Right cardiac atrium (tissue), 5 donors: ENCODE results near the gene FBLN5. TPM values are rescaled to one million over a fixed set of nuclear protein-coding genes. Genes with fewer than 3 reads are reported as not detected.
"Not testable (repeated sequence)": the region's sequence is repeated elsewhere in the genome, so short reads cannot be mapped to it uniquely, and the experiment has no call there.

Experiments
- ATAC-seq, 2 donors: fragments of 200-7000 bp; cut with Tn5 transposase; one replicate each; pipeline versions ENCODE4 v1.8.0 to v1.9.1; 2020; ENCODE audit warnings: moderate library complexity in 2 of 2, mild to moderate bottlenecking in 1 of 2
- DNase-seq, 3 donors: peaks; one replicate each; pipeline ENCODE4 v3.0.0-alpha.2; 2020
- H3K27ac ChIP-seq: one replicate; pipeline ENCODE4 v1.5.1; 2013; ENCODE audit warnings: mild to moderate bottlenecking, low read length, control low read depth, moderate library complexity
- H3K27me3 ChIP-seq: one replicate; pipeline ENCODE4 v1.6.1; 2013; ENCODE audit not compliant: control insufficient read depth, insufficient read depth
- H3K4me1 ChIP-seq: one replicate; pipeline ENCODE4 v1.6.1; 2013; ENCODE audit warnings: low read length; ENCODE audit not compliant: control insufficient read depth, insufficient read depth
- H3K4me3 ChIP-seq: one replicate; pipeline ENCODE4 v1.5.1; 2013; ENCODE audit warnings: low read length, control low read depth
- H3K9me3 ChIP-seq: one replicate; pipeline ENCODE4 v1.6.1; 2013; ENCODE audit warnings: low read length; ENCODE audit not compliant: control insufficient read depth
- WGBS: extraction: QIAGEN DNeasy Blood & Tissue Kit; methylation state at CpG from one replicate; pipeline ENCODE4 v1.1.7; 2013; 5-methylcytosine and 5-hydroxymethylcytosine counted together
- intact Hi-C, 4 donors: fragments of 100-400 bp; cut with DNase I; formaldehyde crosslinking; loops; one replicate each; pipeline versions ENCODE4 v1.11.0 to v1.14.0; 2022 to 2023
- polyA plus RNA-seq: library from polyadenylated mRNA; stranded (reverse); fragments of 200-250 nt; gene quantifications from one replicate; pipeline ENCODE4 v1.2.3, GENCODE V29; 2013
- total RNA-seq, 4 donors: library from RNA; stranded (reverse); fragmentation: NEBNext Ultra II Directional; extraction: Animal tissue kit (Norgen Biotek cat#: 25700); gene quantifications; one replicate each; pipeline ENCODE4 v1.2.1, GENCODE V29; 2021
- donor health status: healthy with polysubstance abuse.
- donor health status: DM: no; HTN: yes; CAD: no.
- donor health status: DM: no; HTN: no; CAD: no.
- donor health status: DM: no; HTN: yes; CAD: no; lungs with severe emphysema.
- donor health status: DM: yes; HTN: yes; CAD: no.

Gene FBLN5
- total and polyA plus RNA-seq, 5 donors, result 99.7 to 173 (median 141) TPM

GRCh38 chr14:91861091-91861490 lies 86.4 kb downstream of the FBLN5 start:
- no peak overlapping the region for H3K27ac ChIP-seq
- 59% methylated on average over 2 of the region's 2 CpGs for whole genome bisulfite sequencing

GRCh38 chr14:91860238-91860637 lies 87.3 kb downstream of the FBLN5 start:
- Histone ChIP-seq H3K27me3 (no peaks in the 10 kb centered on the region), H3K27ac (no peak overlapping the region), H3K4me1 (peaks cover 2% of the 10 kb centered on the region), H3K4me3 (no peak overlapping the region), H3K9me3 (no peaks in the 10 kb centered on the region)
- intact Hi-C loops, result no loop called here
- ATAC-seq (no peak), DNase-seq (no peak)

More at GRCh38 chr14:91861091-91861490, 86.4 kb downstream of the FBLN5 start:
- no peak overlapping the region for H3K4me3 ChIP-seq
- DNase-seq (no peak), ATAC-seq (no peak)
- no peaks in the 10 kb centered on the region for H3K27me3 ChIP-seq
- no peaks in the 10 kb centered on the region for H3K9me3 ChIP-seq
- intact Hi-C loops, result no loop called here
- peaks cover 2% of the 10 kb centered on the region for H3K4me1 ChIP-seq

- 17% methylated on average over 8 of the region's 8 CpGs for WGBS
- Histone ChIP-seq H3K27me3 (no peaks in the 10 kb centered on the region), H3K4me3 (no peak overlapping the region), H3K4me1 (peaks cover 8% of the 10 kb centered on the region), H3K9me3 (no peaks in the 10 kb centered on the region), H3K27ac (no peak overlapping the region)
- intact Hi-C loops, result no loop called here
- ATAC-seq (peak; percentile 47 to 62), DNase-seq (no peak)
Measured at GRCh38 chr14:91858536-91859275, 88.8 kb downstream of the FBLN5 start.

GRCh38 chr14:91857614-91858013 lies 89.9 kb downstream of the FBLN5 start:
- H3K4me1 ChIP-seq, result peaks cover 8% of the 10 kb centered on the region
- intact Hi-C loops, result no loop called here
- ATAC-seq, result no peak
- no peaks in the 10 kb centered on the region for H3K9me3 ChIP-seq
- DNase-seq, result no peak
- WGBS, result 93% methylated on average over 2 of the region's 2 CpGs
- H3K27ac ChIP-seq, result no peak overlapping the region
- no peaks in the 10 kb centered on the region for H3K27me3 ChIP-seq
- H3K4me3 ChIP-seq, result no peak overlapping the region

- intact Hi-C loops, result no loop called here
- Histone ChIP-seq H3K27ac (peak overlapping the region; percentile 5), H3K27me3 (no peaks in the 10 kb centered on the region), H3K4me1 (peaks cover 6% of the 10 kb centered on the region), H3K4me3 (no peak overlapping the region), H3K9me3 (no peaks in the 10 kb centered on the region)
- WGBS, result 34% methylated on average over 2 of the region's 2 CpGs
- peak in 1 of 2 donors; percentile 54 for ATAC-seq
- DNase-seq, result peak in 1 of 3 donors; percentile 36
Measured at GRCh38 chr14:91854327-91854934, 93.1 kb downstream of the FBLN5 start.

- H3K9me3 ChIP-seq, result no peaks in the 10 kb centered on the region
- intact Hi-C loops, result no loop called here
- H3K27me3 ChIP-seq, result no peaks in the 10 kb centered on the region
- ATAC-seq (no peak), DNase-seq (no peak)
- no peak overlapping the region for H3K27ac ChIP-seq
- H3K4me3 ChIP-seq, result no peak overlapping the region
- WGBS, result 49% methylated on average over 1 of the region's 1 CpG
- H3K4me1 ChIP-seq, result peaks cover 6% of the 10 kb centered on the region
Measured at GRCh38 chr14:91851563-91851962, 95.9 kb downstream of the FBLN5 start.

- WGBS, result 74% methylated on average over 4 of the region's 4 CpGs
- no peak for DNase-seq
- H3K4me1 ChIP-seq, result no peaks in the 10 kb centered on the region
- intact Hi-C loops, result no loop called here
- H3K27me3 ChIP-seq, result no peaks in the 10 kb centered on the region
- no peaks in the 10 kb centered on the region for H3K9me3 ChIP-seq
- no peak overlapping the region for H3K27ac ChIP-seq
- H3K4me3 ChIP-seq, result no peak overlapping the region
- no peak for ATAC-seq
Measured at GRCh38 chr14:91848504-91849001, 98.9 kb downstream of the FBLN5 start.

- H3K27ac ChIP-seq, result no peak overlapping the region
- intact Hi-C loops, result no loop called here
- no peaks in the 10 kb centered on the region for H3K9me3 ChIP-seq
- WGBS, result 77% methylated on average over 1 of the region's 1 CpG
- no peak for DNase-seq
- H3K27me3 ChIP-seq, result no peaks in the 10 kb centered on the region
- no peak overlapping the region for H3K4me3 ChIP-seq
- ATAC-seq, result no peak
- no peaks in the 10 kb centered on the region for H3K4me1 ChIP-seq
Measured at GRCh38 chr14:91847693-91848092, 99.8 kb downstream of the FBLN5 start.

- ATAC-seq, result no peak
- WGBS, result 89% methylated on average over 2 of the region's 2 CpGs
Measured at GRCh38 chr14:91845652-91846051, 101.8 kb downstream of the FBLN5 start.

GRCh38 chr14:91845056-91845455 lies 102.4 kb downstream of the FBLN5 start:
- H3K27me3 ChIP-seq, H3K4me3 ChIP-seq, H3K4me1 ChIP-seq, intact Hi-C loops, DNase-seq, ATAC-seq, H3K9me3 ChIP-seq, H3K27ac ChIP-seq: not testable (repeated sequence)
- WGBS, result 92% methylated on average over 8 of the region's 8 CpGs

More at GRCh38 chr14:91845652-91846051, 101.8 kb downstream of the FBLN5 start:
- no peaks in the 10 kb centered on the region for H3K27me3 ChIP-seq
- intact Hi-C loops, result no loop called here
- no peak overlapping the region for H3K27ac ChIP-seq
- no peaks in the 10 kb centered on the region for H3K4me1 ChIP-seq
- no peaks in the 10 kb centered on the region for H3K9me3 ChIP-seq
- no peak overlapping the region for H3K4me3 ChIP-seq
- no peak for DNase-seq

GRCh38 chr14:91844029-91844428 lies 103.5 kb downstream of the FBLN5 start:
- no peaks in the 10 kb centered on the region for H3K9me3 ChIP-seq
- H3K27ac ChIP-seq, result no peak overlapping the region
- no peaks in the 10 kb centered on the region for H3K4me1 ChIP-seq
- no peaks in the 10 kb centered on the region for H3K27me3 ChIP-seq
- no peak overlapping the region for H3K4me3 ChIP-seq
- DNase-seq (no peak), ATAC-seq (no peak)
- WGBS, result 63% methylated on average over 4 of the region's 4 CpGs
- intact Hi-C loops, result no loop called here
